Raji (cell line): ENCODE data around the gene NUDT3.

ENCODE experiments used
- POLR2A ChIP-seq: IDR thresholded peaks from 2 replicates; pipeline ENCODE4 v1.6.1; 2011; ENCODE audit warnings: low read depth, low read length, control low read depth; ENCODE audit not compliant: insufficient read depth

NUDT3 gene

DNA sequence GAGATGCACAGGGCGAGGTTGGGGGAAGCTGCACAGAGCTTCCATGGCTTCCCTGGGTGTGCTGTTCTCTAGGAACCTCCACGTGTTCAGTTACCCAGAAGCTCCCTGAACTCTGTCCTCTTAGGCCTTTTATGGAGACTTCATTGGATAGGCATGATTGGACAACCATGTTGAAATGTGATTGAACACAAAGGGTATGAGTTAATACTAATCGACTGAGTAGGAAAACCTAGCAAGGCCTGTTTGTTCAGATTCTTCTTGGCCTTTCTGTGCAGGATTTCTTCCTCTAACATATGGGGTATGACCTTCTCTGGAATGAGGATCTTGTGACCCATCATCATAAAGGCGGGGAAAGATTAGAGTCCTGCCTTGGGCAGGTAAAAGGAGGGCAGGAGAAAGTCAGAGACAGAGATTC, 73.0 kb downstream of the NUDT3 start:
- no peak for TF ChIP-seq POLR2A

DNA sequence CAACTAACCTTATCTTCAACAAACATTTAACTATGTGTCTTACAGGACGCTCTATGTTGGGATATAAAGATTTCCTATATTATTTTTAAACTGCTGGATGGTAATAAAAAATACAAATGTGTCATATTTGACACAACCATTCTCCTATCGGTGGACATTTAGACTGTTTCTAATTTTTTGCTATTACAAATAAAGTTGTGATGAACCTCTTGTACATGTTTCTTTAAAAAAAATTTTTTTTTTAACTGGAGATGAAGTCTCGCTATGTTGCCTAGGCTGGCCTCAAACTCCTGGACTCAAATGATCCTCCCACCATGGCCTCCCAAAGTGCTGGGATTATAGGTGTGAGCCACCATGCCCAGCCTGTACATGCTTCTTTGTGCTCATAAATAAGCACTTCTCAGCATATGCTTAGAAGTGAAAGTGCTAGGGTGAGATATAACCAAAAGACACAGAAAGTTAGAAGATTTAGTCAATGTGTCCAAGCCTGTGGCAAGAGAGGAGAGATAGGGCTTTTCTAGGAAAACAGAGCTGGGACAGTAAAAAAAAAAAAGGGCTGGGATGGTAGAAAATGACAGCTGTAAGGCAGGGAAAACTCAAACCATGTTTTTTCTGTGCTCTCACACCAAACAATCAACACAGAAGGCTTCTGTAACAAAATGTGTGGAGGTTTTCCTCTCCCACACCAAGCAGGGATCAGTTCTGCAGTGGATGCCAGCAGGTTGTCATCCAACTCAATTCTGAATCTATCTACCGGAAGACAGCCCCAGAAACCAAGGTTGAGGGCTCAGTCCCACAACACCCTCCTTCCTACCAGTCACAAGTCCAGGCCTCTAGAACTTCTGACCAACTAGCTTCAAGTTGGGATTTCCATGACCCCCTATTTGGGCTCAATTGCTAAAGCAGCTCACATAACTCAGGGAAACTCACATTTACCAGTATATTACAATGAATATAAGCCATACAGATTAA, 73.7 kb downstream of the NUDT3 start:
- TF ChIP-seq POLR2A, result no peak

DNA sequence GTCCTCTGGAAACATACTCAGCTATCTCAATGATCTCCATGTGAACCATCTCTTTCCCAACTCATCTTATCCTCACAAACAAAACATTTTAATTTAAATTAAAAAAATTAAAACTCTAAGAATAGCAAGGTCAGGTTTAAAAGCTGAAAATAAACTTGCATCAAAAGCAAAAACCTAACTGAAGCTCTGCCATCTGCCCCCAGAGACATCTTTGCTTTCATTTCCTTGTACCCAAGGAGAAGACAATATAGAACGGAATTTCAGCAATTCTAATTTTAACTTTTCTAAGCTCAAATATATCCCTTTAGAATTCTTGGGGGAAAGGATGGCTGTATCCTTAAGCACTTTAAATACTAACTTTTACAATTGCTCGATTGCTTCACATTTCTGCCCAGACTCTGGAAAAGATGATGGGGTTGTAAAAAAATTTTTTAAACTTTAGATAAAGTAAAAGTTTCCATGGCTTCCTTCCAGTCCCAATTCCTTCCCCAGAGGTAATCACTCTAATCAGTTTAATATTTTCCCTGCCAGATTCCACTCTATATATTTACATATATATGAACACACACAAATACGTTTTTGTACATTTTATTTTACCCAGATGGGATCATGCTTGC, 74.5 kb downstream of the NUDT3 start:
- no peak for TF ChIP-seq POLR2A

GRCh38 chr6:34317172-34317477, 75.3 kb downstream of the NUDT3 start:
- TF ChIP-seq POLR2A, result no peak

DNA sequence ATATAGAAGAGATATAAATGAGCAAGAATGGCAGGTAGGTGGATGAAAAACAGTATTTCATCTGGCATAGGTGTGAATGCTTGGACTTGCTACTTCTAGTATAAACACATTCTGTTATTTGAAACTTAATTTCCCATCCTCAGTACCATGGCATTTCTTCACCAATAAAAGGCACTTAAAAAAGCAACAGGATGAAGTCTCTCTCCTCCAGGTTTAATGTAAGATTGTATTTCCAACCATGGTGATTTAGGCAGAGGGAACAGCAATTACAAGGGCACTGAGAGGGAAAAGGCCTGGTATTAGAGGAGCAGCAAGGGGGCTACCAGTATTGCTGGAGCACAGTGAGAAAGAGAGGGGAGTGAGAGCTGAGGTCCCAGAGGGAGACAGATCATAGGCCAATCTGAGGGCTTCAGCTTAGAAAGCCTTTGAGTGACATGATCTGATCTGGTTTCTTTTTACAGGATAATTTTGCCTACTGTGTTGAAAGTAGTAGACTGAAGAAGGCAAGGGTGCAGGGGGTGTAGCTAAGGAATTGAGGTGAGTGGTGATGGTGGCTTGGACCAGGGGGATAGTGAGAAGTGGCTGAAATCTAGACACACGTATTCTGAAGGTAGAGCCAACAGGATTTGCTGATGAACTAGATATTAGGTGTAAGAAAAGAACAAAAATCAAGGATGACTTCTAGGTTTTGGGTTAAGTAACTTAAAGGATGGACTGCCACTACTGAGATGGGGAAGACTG, 75.9 kb downstream of the NUDT3 start:
- no peak for TF ChIP-seq POLR2A

DNA sequence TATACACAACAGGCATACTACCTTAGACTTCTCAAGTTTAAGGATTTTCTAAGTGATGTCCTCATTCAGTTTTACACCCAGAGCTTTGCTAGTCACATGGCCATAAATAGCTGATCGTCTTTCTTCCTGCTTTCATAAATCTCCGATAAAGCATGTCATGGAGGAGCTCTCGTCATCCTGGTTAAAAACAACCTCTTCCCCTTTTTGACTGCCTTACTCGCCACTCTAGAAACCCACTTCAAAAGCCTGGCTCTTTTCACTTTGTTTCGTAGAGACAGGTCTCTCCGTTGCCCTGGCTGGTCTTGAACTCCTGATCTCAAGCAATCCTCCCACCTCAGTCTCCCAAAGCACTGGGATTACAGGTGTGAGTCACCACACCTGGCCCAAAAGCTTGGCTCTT, 76.7 kb downstream of the NUDT3 start:
- no peak for TF ChIP-seq POLR2A

DNA sequence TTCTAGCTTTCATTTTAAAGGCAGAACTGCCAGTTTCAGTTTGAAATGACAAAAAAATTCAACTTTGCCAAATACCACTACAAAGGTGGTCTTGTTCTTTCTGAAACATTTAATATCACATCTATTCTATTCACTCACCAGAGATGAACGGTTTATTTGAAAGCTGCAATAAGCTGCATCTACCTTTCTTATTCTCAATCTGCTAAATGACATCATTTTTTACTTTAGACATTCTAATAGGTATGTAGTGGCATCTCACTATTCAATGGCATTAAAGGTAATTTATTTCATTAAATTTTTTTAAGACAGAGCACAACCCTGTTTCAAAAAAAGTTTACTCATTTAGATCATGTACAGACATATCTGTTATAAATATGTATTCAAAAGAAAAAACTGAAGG, 77.2 kb downstream of the NUDT3 start:
- no peak for TF ChIP-seq POLR2A

DNA sequence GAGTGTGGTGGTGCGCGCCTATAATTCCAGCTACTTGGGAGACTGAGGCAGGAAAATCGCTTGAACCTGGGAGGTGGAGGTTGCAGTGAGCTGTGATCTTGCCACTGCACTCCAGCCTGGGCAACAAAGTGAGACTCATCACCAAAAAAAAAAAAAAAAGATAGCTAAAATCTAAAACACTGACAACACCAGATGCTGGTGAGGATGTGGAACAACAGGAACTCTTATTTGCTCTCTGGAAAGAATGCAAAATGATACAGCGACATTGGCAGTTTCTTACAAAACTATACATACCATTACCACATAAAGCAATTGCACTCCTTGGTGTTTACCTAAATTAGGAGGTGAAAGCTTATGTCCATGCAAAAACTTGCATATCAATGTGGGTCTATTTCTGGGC, 80.2 kb downstream of the NUDT3 start:
- no peak for TF ChIP-seq POLR2A

- TF ChIP-seq POLR2A, result no peak
These were observed 81.7 kb downstream of the NUDT3 start for GRCh38 chr6:34310817-34311216.

GRCh38 chr6:34308483-34308882, 84.0 kb downstream of the NUDT3 start:
- TF ChIP-seq POLR2A, result no peak

GRCh38 chr6:34305982-34306708, 86.3 kb downstream of the NUDT3 start:
- TF ChIP-seq POLR2A, result no peak

DNA sequence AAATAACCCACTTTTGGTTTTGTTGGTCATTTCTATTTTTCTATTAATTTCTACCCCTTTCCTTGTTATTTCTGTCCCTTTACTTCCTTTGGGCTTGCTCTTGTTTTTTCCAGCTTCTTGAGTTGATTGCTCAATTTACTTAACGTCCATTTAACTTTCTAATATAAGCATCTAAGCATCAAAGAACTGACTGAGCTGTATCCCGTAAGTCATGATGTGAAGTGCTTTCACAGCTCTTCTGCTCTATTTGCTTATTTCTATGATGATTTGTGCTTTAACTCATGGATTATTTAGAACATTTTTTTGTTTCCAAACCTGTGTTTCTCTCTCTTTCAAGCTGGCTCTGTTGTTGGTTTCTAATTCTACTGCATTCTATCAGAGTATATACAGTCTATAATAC, 87.0 kb downstream of the NUDT3 start:
- TF ChIP-seq POLR2A, result no peak

DNA sequence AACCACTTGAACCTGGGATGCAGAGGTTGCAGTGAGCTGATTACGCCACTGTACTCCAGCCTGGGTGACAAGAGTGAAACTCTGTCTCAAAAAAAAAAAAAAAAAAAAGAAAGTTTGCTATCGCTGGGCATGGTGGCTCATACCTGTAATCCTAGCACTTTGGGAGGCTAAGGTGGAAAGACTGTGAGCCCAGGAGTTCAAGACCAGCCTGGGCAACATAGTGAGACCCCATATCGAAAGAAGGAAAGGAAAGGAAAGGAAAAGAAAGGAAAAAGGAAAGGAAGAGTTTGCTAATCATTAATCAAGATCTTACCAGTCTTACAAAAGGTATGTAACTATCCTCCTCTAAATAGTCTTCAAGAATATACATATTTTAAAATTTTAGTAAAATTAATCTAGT, 88.3 kb downstream of the NUDT3 start:
- no peak for TF ChIP-seq POLR2A

- no peak for TF ChIP-seq POLR2A
These were observed 89.5 kb downstream of the NUDT3 start for GRCh38 chr6:34302929-34303328.

GRCh38 chr6:34301408-34301807, 91.1 kb downstream of the NUDT3 start:
- no peak for TF ChIP-seq POLR2A
